HG03095 (cell line): Measurements from ENCODE around the gene SPATA31E1.

Experiments used
- ATAC-seq: cut with Tn5 transposase; IDR thresholded peaks from one replicate; pipeline ENCODE4 v1.9.1; 2021; ENCODE audit warnings: moderate library complexity; ENCODE audit not compliant: unreplicated experiment

The SPATA31E1 gene

GRCh38 chr9:87862536-87863268, 20.0 kb upstream of the SPATA31E1 start:
- ATAC-seq: no peak

DNA sequence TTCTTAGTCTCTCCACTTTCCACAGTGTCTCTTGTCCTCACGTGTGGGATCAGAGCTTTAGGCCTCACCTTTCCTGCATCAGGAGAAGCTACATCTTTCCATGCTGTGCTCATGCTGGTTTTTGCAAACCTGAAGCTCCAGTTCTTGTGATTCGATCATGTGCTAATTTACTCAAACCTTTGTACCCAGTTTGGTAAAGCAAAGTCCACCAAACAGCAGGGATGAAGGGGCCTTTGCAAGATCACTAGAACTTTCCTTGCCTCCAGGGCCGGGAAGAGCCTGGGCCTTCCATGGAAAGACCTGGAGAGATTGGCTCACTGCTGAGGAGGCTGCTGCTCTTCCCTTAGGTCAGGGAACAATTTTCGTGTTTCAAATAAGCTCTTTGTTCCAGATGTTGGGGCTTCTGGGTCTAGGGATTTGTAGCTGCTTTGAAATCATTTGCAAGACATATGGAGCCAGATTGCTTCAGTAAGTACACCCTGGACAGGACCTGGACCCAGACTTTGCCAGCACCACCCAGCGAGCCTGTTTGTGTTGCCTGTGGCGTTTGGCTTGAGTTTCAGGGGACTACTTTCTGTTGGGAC, 18.7 kb upstream of the SPATA31E1 start:
- no peak for ATAC-seq

DNA sequence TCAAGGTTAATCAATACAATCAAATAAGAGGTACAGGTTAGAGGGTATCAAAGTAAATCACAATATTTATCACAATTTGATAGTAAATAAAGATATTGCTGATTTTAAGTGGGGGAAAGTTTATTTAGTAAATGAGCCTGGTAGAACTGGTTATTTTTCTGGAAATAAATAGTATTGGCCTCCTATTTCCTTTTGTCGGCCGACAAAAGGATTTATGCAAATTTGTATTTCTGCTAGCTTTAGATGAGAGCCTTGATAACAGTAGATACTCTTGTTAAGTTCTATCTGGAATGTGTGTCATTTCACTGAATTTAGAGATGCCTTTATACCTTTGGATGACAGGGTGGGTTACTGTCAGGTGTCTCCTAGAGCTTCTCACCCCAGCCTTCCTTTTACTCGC, 17.8 kb upstream of the SPATA31E1 start:
- no peak for ATAC-seq

DNA sequence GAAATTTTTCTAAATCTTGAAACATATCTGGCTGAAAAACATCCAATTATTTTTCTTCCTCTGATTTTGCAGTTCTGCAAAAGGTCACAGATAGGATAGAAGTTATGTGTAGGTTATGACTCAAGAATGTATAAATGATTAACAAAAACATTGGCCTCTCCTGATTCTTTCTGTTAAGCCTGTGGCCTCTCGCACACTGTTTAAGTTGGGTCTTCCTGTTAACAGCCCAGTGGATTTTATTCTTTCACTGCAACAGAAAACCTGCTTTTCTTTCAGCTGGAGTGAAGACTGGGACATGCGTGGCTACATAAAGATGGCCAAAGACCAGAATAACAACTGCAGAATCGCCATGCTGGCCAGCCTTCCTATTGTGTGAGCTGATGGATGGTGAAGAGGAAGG, 17.1 kb upstream of the SPATA31E1 start:
- ATAC-seq: no peak

DNA sequence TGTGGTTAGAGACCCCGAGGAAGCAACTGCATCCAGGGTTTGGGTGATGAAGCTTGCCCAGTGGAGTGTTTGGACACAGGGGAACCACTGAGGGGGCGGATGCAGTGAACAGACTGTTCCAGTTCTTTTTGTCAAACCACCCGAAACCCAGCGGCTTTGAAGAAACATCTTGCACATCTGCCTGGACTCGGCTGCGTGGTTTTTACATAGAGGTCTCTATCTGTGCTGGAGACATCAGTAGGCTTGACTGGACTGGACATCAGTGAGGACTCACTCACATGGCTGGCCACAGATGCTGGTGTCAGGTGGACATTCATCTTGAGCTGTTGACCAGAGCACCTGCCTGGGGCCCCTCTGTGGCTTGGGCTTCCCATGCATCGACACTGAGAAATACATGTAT, 15.3 kb upstream of the SPATA31E1 start:
- no peak for ATAC-seq

DNA sequence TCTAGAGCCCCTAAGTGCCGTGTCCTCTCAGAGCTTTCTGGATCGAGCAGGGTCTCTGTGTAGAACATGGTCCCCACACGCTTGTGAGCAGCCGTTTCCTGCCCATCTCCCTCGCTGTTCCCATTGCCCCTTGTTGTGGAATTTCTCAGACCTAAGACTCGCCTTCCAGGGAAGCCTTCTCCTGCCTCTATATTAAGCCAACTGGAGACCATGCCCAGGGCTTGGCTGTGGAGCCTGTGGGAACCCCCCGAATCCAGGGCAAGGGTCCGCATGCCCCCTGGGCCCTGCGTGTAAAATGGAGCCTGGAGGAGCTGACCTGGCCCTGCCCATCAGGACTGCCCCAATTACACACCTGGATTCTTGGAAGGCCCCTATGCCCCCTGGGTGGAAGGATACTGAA, 14.5 kb upstream of the SPATA31E1 start:
- ATAC-seq: no peak

- ATAC-seq: no peak
Observed at GRCh38 chr9:87868635-87869034, 14.0 kb upstream of the SPATA31E1 start.

GRCh38 chr9:87869082-87869481, 13.6 kb upstream of the SPATA31E1 start:
- no peak for ATAC-seq

DNA sequence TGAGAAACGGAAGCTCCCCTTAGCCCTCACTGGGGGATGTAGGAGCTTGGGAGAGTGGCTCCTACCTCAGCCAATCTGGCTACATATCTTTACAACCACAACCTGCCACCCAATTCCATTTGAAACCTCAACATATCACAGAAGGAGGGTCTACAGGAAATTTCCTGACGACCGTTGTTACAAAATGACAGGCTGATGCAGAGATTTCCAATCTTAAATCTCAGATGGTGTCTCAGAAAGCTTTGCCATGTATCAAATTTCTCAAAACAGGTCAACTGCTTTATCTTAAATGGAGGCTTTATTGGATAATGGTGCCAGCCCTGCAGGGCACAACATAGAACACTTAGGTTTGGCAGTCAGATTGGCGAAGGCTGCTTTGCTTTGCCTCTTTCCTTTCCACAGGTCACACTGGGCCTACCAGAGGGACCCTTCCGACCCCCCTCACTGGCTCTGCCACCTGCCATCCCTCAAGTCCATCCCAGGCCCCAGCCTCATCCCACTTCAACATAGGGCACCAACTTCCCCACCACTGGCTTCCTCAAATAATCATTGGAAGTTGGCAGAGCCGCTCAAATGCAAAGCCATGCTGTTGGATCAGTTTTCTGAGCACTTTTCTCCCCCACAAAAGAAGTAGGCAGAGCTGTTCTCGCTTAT, 11.1 kb upstream of the SPATA31E1 start:
- no peak for ATAC-seq

DNA sequence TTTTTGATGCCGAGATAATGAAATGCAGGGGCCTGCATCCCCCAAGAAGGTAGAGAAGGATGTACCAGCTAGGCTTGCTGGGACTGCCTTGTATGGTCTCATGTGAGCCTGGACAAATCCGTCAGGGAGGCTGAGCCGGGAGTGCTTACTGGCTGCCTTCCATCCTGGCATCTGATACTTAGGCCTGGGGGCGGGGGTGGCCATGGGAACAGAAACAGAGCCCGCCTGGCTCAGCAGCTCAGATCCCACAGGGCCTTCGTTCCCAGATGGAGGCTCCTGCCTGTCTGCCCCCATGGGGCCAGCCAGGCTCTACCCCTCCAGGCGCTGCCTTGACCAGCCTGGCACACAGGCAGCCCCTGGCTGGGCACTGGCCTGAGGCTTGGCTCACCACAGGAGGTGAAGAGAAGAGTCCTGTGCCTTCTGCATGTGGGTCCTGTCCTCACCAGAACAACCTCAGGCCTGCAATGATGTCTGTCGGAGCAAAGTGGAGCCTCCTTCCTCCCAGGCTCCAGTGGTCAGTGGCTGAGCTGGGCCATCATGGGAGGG, 10.5 kb upstream of the SPATA31E1 start:
- ATAC-seq: no peak

DNA sequence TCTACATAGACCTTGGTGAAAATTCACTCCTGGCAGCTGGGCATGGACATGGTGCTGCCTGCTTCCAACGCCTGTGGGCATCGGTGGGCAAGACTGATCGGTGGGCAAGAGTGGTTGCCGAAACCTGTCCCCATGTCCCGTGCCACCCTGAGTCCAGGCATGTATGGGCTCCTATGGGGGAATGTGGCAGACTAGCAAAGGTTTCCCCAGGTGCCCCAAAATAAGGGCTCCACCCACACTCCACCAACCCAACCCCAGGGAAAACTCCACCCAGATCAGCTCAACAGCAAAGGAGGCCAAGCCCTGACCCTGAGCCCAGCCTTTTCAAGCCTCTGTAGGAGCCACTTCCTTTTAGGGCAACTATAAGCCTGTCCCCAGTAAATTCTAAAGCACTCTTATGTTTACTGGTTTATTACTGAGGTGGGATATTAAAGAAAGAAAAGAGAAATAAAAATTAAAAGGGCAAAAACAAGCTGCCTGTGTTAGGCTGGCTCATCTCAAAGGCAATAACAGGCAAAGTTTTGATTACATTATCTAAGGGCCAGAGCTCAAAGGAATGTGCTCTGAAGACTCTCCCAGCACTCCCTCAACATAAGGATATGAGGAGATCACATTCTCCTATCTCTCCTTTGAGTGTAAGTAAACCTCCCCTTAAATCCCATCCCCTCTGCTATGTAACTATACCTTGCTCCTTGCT, 8.9 kb upstream of the SPATA31E1 start:
- no peak for ATAC-seq

- ATAC-seq: no peak
Observed at GRCh38 chr9:87874304-87874623, 8.4 kb upstream of the SPATA31E1 start.

GRCh38 chr9:87875060-87875459, 7.6 kb upstream of the SPATA31E1 start:
- ATAC-seq: no peak

DNA sequence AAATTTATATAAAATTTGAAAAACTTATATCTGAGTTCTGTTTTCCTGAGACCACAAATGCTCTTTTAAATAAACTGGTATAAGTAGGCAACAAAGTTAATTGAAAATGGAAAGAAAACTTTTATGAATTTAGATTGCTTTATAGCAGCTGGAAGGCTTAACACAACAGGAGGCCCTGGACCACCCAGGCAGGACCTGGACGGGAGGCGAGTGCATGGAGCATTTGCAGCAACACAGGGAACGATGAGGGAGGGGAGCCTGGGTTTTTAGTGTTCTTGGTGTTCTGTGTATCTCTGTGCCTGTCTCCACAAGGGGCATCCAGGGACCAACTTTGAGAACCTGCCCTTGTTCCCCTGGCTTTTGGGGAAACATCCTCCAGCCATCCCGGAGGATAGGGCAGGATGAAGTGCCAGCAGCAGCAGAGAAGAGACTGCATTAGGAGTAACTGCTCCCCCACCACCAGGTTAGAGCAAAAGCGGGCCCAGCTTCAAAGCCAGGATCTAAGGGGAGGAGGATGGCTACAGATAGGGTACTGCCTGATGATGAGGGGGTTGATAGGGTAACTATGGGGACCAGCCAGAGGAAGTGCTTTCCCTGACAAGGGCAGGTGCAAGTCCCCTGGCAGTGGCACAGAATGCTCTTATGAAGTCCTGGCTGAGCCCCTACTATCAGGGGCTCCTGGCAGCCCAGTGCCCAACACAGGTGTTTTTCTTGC, 6.7 kb upstream of the SPATA31E1 start:
- no peak for ATAC-seq

DNA sequence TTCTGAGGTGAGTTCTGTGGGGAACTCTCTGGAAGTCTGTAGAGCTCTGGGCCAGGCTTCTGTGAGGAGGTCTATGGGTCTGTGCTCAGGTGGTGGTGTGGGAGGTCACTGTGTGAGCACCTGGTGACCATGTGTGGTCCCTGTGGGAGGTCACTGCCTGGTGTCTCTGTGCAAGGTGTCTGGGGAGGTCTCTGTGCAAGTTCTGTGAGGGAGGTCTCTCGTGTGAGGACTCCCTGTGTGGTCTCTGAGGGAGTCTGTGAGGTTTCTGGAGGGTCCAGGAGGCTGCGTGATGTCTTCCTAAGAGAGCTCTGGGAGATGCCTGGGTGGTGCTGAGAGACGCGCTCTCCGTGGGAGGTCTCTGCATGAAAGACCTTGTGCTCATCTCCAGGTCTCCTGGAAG, 6.0 kb upstream of the SPATA31E1 start:
- ATAC-seq: no peak

DNA sequence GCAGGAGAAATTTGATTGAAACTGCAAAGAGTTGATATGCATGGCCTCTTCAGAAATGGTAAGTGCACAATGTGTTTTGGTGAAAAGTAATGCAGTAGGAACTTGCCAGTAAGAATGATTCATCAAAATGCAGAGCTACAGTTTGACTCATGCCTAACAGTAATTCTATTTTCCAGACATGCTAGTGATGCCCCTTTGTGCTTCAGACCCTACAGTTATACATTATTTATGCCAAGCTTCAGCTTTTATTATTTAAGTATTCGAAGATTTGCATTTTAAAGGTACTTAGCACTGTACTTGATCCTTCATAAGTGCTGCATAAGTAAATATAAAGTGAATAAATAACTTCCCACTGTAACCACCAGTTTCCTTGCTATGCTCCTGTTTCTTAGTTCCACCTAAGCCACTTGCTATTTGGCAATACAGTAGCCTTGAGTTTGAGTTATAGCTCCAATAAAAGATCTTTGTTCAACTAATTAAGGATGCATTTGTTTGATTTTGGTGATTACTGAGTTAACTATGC, 3.6 kb upstream of the SPATA31E1 start:
- no peak for ATAC-seq

GRCh38 chr9:87880116-87880515, 2.6 kb upstream of the SPATA31E1 start:
- ATAC-seq: no peak

DNA sequence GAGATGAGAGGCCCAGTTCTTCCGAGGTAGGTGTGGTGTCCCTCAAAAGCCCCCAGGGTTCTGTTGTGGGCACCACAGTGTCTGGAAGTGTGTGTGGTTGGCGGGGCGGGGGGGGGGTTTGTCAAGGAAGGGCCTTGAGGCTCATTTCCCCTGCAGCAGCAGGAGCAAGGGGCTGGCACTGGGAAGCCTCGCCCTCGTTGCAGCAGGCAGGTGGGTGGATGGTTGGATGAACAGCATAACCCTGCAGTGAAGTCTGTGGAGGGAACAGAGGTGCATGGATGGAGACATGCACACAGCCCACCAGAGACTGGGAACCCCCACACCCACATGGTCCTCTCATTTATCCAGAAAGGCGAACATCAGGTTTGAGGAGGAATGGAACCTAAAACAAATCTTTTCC, 2.0 kb upstream of the SPATA31E1 start:
- ATAC-seq: no peak

GRCh38 chr9:87883274-87883673, 597 bp downstream of the SPATA31E1 start:
- no peak for ATAC-seq

DNA sequence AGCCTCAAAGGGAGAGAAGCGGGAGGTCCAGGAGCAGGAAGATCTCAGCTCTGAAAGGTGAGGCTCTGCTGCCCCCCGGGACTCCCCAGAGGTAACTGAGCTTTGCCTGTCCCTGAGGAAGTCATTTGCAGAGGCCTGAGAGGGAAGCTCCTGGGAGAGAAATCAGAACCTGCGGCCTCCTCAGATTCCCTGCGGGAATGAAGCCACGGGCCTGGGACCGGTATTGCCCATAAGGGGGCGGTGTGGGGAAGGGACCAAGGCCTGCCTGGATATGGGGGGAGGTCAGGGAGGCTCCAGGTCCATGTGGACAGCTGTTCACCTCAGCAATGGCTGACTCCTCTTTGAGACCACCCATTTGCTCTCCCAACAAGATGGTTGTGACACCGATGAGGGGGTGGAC, 1.3 kb downstream of the SPATA31E1 start:
- no peak for ATAC-seq
